Liver (tissue), 3 donors: ENCODE measurements around the gene PDZD2.

ENCODE experiments used
- FOXA1 ChIP-seq: IDR thresholded peaks from 2 replicates; pipeline ENCODE4 v1.6.1; 2016; ENCODE audit warnings: antibody characterized with exemption
- JUND ChIP-seq, 2 donors: IDR thresholded peaks; 2 replicates each; pipeline ENCODE4 v1.6.1; 2016; ENCODE audit warnings: antibody characterized with exemption in 2 of 2
- NR2F2 ChIP-seq: IDR thresholded peaks from 2 replicates; pipeline ENCODE4 v1.6.1; 2016; ENCODE audit warnings: antibody characterized with exemption
- RAD21 ChIP-seq, 2 donors: IDR thresholded peaks; 2 replicates each; pipeline ENCODE4 v1.6.1; 2016; ENCODE audit warnings: antibody characterized with exemption in 2 of 2, mild to moderate bottlenecking in 2 of 2
- REST ChIP-seq: IDR thresholded peaks from 2 replicates; pipeline ENCODE4 v1.6.1; 2016; ENCODE audit warnings: antibody characterized with exemption, mild to moderate bottlenecking
- SP1 ChIP-seq: IDR thresholded peaks from 2 replicates; pipeline ENCODE4 v1.6.1; 2018; ENCODE audit warnings: antibody characterized with exemption, mild to moderate bottlenecking
- YY1 ChIP-seq: IDR thresholded peaks from 2 replicates; pipeline ENCODE4 v1.6.1; 2016; ENCODE audit warnings: antibody characterized with exemption, mild to moderate bottlenecking
- TF ChIP-seq, protein P1 (sequence below): IDR thresholded peaks from 2 replicates; pipeline ENCODE4 v1.6.1; 2016; ENCODE audit warnings: antibody characterized with exemption
- TF ChIP-seq, protein P2 (sequence below): fragments of 150-350 bp; IDR thresholded peaks from 2 replicates; pipeline ENCODE4 v1.5.1; 2017; ENCODE audit warnings: improper control_type of control experiment, low read depth, low read length; ENCODE audit not compliant: missing input control
- donor health status: healthy.
- donor health status: healthy.

DNA sequence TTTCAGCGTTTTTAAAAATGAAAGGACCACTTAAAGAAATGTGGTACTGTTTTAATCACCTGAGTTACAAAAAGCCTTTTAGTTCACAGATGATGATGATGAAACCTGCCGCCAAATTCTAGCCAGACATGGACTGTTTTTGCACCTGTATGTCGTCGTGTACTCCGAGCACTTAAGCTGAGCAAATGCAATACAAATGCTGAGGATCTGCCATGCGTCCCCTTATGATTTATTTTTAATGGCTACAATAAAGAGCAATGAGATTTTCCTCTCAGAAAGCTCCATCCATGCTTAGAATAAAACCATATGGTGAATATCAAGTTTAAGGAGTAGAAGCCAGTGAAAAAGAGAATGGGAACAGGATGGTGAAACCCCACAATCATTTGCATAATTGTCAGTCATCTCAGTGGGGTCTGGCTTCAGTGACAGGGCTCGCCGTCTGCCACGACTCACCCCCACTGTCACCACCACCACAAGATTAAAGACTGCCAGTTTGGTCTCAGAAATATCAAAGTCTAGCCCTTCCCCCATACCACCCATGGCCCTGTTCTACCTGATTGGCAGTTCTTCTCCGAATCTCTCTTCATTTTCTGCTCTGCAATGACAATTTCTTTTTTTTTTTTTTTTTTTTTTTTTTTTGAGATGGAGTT lies 375.3 kb downstream of the PDZD2 start:
- TF ChIP-seq YY1: no peak
- TF ChIP-seq, protein P1, sequence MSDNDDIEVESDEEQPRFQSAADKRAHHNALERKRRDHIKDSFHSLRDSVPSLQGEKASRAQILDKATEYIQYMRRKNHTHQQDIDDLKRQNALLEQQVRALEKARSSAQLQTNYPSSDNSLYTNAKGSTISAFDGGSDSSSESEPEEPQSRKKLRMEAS: no peak
- TF ChIP-seq, protein P2, sequence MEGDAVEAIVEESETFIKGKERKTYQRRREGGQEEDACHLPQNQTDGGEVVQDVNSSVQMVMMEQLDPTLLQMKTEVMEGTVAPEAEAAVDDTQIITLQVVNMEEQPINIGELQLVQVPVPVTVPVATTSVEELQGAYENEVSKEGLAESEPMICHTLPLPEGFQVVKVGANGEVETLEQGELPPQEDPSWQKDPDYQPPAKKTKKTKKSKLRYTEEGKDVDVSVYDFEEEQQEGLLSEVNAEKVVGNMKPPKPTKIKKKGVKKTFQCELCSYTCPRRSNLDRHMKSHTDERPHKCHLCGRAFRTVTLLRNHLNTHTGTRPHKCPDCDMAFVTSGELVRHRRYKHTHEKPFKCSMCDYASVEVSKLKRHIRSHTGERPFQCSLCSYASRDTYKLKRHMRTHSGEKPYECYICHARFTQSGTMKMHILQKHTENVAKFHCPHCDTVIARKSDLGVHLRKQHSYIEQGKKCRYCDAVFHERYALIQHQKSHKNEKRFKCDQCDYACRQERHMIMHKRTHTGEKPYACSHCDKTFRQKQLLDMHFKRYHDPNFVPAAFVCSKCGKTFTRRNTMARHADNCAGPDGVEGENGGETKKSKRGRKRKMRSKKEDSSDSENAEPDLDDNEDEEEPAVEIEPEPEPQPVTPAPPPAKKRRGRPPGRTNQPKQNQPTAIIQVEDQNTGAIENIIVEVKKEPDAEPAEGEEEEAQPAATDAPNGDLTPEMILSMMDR: no peak
- no peak for TF ChIP-seq SP1
- no peak for TF ChIP-seq JUND (IDR thresholded peaks at IDR 0.05)
- TF ChIP-seq RAD21 (IDR thresholded peaks at IDR 0.05): no peak
- TF ChIP-seq NR2F2: no peak
- no peak for TF ChIP-seq FOXA1
- no peak for TF ChIP-seq REST
